ENCODE data around the gene PAX6. TPM values are rescaled to one million over a fixed set of nuclear protein-coding genes. Genes with fewer than 3 reads are reported as not detected.

PAX6 gene
- total RNA-seq, 2 donors from 2014 or later = 5.4 to 6.8 TPM

GRCh38 chr11:31740131-31740530 lies 71.0 kb downstream of the PAX6 start:
- no peaks in the 10 kb centered on the region for H3K4me1 ChIP-seq (ENCODE audit: control insufficient read depth, insufficient read depth, low read length)
- H3K27me3 Mint-ChIP-seq (ENCODE audit: insufficient read depth) = no peaks in the 10 kb centered on the region
- no peak overlapping the region for H3K4me3 Mint-ChIP-seq
- no peaks in the 10 kb centered on the region for H3K4me1 Mint-ChIP-seq
- peaks cover 8% of the 10 kb centered on the region for H3K9me3 ChIP-seq (ENCODE audit: control insufficient read depth, low read length)
- no peaks in the 10 kb centered on the region for H3K36me3 ChIP-seq (ENCODE audit: control insufficient read depth, insufficient read depth, low read length)
- H3K4me3 ChIP-seq (ENCODE audit: low read length) = peak overlapping the region; percentile 45
- peaks cover 20% of the 10 kb centered on the region for H3K36me3 Mint-ChIP-seq (ENCODE audit: low read depth)
- H3K27ac ChIP-seq (ENCODE audit: low read depth, low read length) = no peak overlapping the region
- no peak for TF ChIP-seq CTCF (conservative IDR thresholded peaks at IDR 0.05)
- WGBS, 2 experiments (ENCODE audit: insufficient coverage in 1 of 2, insufficient read length in 1 of 2) = 90% methylated on average over 1 of the region's 1 CpG; no CpG with 5 or more reads in 1 of the 2 experiments
- H3K27me3 ChIP-seq (ENCODE audit: control insufficient read depth, insufficient read depth, low read length, poor library complexity, severe bottlenecking) = no peaks in the 10 kb centered on the region
- no peak overlapping the region for H3K9ac ChIP-seq (ENCODE audit: extremely low read depth, low read length, poor library complexity, severe bottlenecking)
- no peak overlapping the region for H3K27ac Mint-ChIP-seq
- no peak for DNase-seq
- peaks cover 61% of the 10 kb centered on the region for H3K9me3 Mint-ChIP-seq

Data from endodermal cell (in vitro differentiated cells).